Effector memory CD4-positive, alpha-beta T cell (primary cell): ENCODE results near the gene DUXB.

Experiments used
- DNase-seq, 3 donors: peaks; one replicate each; pipeline ENCODE4 v3.0.0-alpha.2; 2020
- H3K27ac ChIP-seq: 2 replicates; pipeline ENCODE4 v1.7.0; 2013; ENCODE audit warnings: mild to moderate bottlenecking, low read length, moderate library complexity; ENCODE audit not compliant: insufficient read depth, poor library complexity, severe bottlenecking
- H3K27me3 ChIP-seq: replicated peaks from 2 replicates; pipeline ENCODE4 v1.7.0; 2013; ENCODE audit warnings: mild to moderate bottlenecking, low read length; ENCODE audit not compliant: insufficient read depth, control insufficient read depth, poor library complexity, severe bottlenecking
- H3K36me3 ChIP-seq: 2 replicates; pipeline ENCODE4 v1.7.0; 2013; ENCODE audit warnings: mild to moderate bottlenecking, low read length, moderate library complexity; ENCODE audit not compliant: control insufficient read depth, insufficient read depth
- H3K4me1 ChIP-seq: 2 replicates; pipeline ENCODE4 v1.7.0; 2013; ENCODE audit warnings: low read length, mild to moderate bottlenecking; ENCODE audit not compliant: control insufficient read depth, insufficient read depth, poor library complexity, severe bottlenecking
- H3K4me3 ChIP-seq: 2 replicates; pipeline ENCODE4 v1.7.0; 2013; ENCODE audit warnings: low read length, low read depth, mild to moderate bottlenecking; ENCODE audit not compliant: insufficient read depth, poor library complexity, severe bottlenecking
- H3K9me3 ChIP-seq: 2 replicates; pipeline ENCODE4 v1.7.0; 2013; ENCODE audit warnings: mild to moderate bottlenecking, low read length, moderate library complexity; ENCODE audit not compliant: control insufficient read depth

Gene DUXB

DNA sequence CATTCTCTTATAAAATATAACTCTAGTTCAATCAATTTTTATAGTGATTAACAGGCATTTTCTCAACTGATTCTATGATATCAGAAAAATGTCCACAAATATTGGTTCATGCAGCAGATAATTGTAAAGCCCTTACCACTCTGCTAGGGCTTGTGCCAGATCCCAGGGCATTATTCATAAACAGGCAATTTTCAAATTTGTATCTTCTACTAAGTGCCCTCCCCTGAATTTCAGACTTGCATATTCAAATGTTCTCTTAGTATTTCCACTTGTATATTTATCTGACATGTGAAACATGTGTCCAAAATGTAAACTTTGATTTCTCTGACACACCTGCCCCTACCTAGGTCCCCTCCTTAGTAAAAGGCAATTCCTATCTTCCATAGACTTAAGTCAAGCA lies 33.8 kb downstream of the DUXB start:
- no peaks in the 10 kb centered on the region for H3K36me3 ChIP-seq
- H3K27ac ChIP-seq: no peak overlapping the region
- no peak overlapping the region for H3K4me3 ChIP-seq
- no peaks in the 10 kb centered on the region for H3K4me1 ChIP-seq
- no peak for DNase-seq
- H3K9me3 ChIP-seq: no peaks in the 10 kb centered on the region
- H3K27me3 ChIP-seq: no peaks in the 10 kb centered on the region

DNA sequence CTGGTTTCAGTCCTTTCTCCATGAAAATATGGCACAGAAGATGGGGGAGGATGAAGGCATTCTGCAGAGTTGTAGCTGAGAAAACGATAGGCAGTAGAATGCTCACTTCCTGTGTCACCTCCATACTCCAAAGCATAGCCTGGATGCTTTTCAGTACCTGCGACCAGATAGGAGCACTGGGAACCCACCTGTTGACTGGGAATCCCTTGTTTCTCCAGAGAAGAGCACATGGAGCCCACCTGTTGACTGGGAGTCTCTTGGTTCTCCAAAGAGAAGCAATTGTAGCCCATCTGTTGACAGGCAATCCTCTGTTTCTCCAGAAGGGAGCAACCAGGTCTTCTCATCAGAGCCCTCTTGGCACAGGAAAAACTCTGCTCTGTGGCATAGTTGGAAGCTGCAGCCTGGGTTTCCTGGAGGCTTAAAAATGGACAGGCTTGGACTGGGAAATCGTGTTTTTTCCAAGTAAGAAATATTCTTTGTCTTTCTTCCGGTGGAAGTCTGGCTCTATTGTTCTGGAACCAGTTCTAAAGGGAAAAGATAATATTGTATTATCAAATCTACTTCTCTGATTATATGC lies 40.4 kb downstream of the DUXB start:
- H3K27ac ChIP-seq: no peak overlapping the region
- peaks cover 3% of the 10 kb centered on the region for H3K4me1 ChIP-seq
- no peaks in the 10 kb centered on the region for H3K27me3 ChIP-seq
- no peak for DNase-seq
- H3K4me3 ChIP-seq: no peak overlapping the region
- no peaks in the 10 kb centered on the region for H3K9me3 ChIP-seq
- H3K36me3 ChIP-seq: peaks cover 28% of the 10 kb centered on the region

DNA sequence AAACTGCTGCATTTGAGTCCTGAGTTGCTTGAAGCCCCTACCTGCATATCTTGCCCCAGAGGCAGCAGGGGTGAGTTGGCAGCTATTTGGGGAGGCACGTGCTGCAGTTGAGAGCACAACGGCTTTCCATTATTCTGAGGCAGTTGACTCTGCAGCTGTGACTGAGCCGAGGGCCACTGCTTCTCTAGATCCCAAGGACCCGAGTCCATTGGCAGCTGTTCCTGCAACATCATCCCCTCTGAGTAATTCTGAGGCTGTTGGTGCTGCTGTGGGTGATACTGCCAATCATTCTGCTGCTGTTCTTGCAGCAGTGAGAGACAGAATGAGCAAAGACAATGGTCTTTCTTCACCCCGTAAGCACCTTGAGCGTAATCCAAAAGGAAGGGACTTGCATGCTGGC lies 40.9 kb downstream of the DUXB start:
- H3K9me3 ChIP-seq: no peaks in the 10 kb centered on the region
- H3K4me1 ChIP-seq: peaks cover 3% of the 10 kb centered on the region
- no peak overlapping the region for H3K27ac ChIP-seq
- peaks cover 33% of the 10 kb centered on the region for H3K36me3 ChIP-seq
- no peaks in the 10 kb centered on the region for H3K27me3 ChIP-seq
- no peak for DNase-seq
- H3K4me3 ChIP-seq: no peak overlapping the region

DNA sequence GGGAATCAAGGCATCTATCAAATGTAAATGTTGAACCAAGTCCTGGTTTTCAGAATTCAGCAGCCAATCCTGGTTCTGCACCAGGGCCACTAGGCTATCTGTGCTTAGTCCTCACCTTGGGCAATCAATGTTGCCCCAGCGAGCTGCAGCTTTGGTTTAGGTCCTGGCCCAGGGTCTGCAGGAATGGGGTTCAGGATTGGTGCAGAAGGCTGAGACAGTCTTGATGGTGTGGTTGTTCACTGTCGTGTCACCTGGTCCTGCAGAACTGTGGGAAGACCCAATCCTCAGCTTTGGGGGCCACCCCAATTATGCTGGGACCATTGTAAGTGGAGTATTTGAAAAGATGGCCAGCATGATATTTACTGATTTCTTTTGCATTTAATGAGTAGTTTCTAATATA lies 43.1 kb downstream of the DUXB start:
- H3K27me3 ChIP-seq: no peaks in the 10 kb centered on the region
- peaks cover 3% of the 10 kb centered on the region for H3K4me1 ChIP-seq
- DNase-seq: no peak
- no peak overlapping the region for H3K4me3 ChIP-seq
- no peak overlapping the region for H3K27ac ChIP-seq
- H3K9me3 ChIP-seq: no peaks in the 10 kb centered on the region
- peaks cover 44% of the 10 kb centered on the region for H3K36me3 ChIP-seq

- no peaks in the 10 kb centered on the region for H3K9me3 ChIP-seq
- H3K4me3 ChIP-seq: no peak overlapping the region
- no peaks in the 10 kb centered on the region for H3K27me3 ChIP-seq
- H3K27ac ChIP-seq: no peak overlapping the region
- peaks cover 27% of the 10 kb centered on the region for H3K4me1 ChIP-seq
- no peak for DNase-seq
- H3K36me3 ChIP-seq: peaks cover 44% of the 10 kb centered on the region
Observed at GRCh38 chr16:75653922-75654321, 47.3 kb downstream of the DUXB start.

DNA sequence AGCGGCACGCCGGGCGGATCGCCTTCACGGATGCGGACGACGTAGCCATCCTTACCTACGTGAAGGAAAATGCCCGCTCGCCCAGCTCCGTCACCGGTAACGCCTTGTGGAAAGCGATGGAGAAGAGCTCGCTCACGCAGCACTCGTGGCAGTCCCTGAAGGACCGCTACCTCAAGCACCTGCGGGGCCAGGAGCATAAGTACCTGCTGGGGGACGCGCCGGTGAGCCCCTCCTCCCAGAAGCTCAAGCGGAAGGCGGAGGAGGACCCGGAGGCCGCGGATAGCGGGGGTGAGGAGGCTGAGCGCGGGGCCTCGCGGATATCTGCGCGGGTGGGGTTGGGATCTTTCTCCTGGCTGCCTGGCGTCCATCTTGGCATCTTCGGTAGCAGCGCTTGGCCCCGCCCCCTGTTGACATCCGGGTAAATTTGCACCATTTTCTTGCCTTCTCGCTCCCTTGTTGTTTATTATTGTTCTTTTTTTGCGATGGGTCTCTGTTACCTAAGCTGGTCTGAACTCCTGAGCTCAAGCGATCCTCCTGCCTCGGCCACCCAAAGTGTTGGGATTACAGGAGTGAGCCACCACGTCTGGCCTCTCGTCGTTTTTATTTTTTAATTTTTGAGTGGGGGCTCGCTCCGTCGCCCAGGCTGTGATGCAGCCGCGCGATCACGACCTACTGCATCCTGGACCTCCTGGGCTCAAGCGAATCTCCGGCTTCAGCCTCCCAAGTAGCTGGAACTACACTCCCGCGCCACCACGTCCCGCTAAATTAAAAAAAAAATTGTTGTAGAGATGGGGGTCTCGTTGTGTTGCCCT lies 52.8 kb downstream of the DUXB start:
- Histone ChIP-seq H3K27ac (peak overlapping the region; percentile 92), H3K27me3 (no peaks in the 10 kb centered on the region), H3K4me3 (peak overlapping the region; percentile 90), H3K4me1 (peaks cover 52% of the 10 kb centered on the region), H3K36me3 (peaks cover 4% of the 10 kb centered on the region), H3K9me3 (no peaks in the 10 kb centered on the region)
- peak; percentile 67 to 79 (median 76) for DNase-seq

DNA sequence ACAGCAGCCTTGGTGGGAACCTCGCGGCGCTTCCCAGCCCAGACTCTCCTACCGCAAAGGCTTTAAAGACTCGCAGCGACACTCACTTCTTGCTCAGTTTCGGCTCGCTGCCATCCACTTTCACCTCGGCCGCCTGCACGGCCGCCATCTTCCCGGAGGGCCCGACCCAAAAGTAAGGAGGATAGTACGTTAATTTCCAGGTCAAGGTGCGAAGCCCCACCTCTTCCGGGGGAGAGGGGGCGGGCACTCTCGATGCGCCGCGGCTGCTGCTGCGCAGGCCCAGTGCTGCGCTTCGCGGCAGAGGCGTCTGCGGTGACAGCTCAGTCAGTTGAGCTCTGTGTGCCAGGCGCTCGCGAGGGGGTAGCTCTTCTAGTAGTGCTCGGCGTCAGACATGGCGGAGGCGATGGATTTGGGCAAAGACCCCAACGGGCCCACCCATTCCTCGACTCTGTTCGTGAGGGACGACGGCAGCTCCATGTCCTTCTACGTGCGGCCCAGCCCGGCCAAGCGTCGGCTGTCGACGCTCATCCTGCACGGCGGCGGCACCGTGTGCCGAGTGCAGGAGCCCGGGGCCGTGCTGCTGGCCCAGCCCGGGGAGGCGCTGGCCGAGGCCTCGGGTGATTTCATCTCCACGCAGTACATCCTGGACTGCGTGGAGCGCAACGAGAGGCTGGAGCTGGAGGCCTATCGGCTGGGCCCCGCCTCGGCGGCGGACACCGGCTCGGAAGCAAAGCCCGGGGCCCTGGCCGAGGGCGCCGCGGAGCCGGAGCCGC lies 53.6 kb downstream of the DUXB start, which contains the start of the genes KARS1 and TERF2IP:
Gene KARS1 (minus strand): TSS at position 174 of the 773 bp plus-strand sequence. CDS start 26 bp downstream, at position 148.
Gene TERF2IP (plus strand): TSS at position 282 of the 773 bp plus-strand sequence. CDS start 110 bp downstream, at position 392.
- H3K27ac ChIP-seq: peak within 1 kb of the TSS; percentile 92
- H3K4me3 ChIP-seq: peak within 1 kb of the TSS; percentile 90
- no peaks in the 10 kb centered on the region for H3K27me3 ChIP-seq
- H3K36me3 ChIP-seq: peaks cover 7% of the 10 kb centered on the region
- peak; percentile 89 to 94 (median 92) for DNase-seq
- H3K4me1 ChIP-seq: peaks cover 52% of the 10 kb centered on the region
- no peaks in the 10 kb centered on the region for H3K9me3 ChIP-seq

- Histone ChIP-seq H3K36me3 (peaks cover 13% of the 10 kb centered on the region), H3K27me3 (no peaks in the 10 kb centered on the region), H3K4me1 (peaks cover 48% of the 10 kb centered on the region), H3K9me3 (no peaks in the 10 kb centered on the region), H3K27ac (peak overlapping the region; percentile 92), H3K4me3 (peak overlapping the region; percentile 90)
- no peak for DNase-seq
Observed at GRCh38 chr16:75647112-75647491, 54.2 kb downstream of the DUXB start.

DNA sequence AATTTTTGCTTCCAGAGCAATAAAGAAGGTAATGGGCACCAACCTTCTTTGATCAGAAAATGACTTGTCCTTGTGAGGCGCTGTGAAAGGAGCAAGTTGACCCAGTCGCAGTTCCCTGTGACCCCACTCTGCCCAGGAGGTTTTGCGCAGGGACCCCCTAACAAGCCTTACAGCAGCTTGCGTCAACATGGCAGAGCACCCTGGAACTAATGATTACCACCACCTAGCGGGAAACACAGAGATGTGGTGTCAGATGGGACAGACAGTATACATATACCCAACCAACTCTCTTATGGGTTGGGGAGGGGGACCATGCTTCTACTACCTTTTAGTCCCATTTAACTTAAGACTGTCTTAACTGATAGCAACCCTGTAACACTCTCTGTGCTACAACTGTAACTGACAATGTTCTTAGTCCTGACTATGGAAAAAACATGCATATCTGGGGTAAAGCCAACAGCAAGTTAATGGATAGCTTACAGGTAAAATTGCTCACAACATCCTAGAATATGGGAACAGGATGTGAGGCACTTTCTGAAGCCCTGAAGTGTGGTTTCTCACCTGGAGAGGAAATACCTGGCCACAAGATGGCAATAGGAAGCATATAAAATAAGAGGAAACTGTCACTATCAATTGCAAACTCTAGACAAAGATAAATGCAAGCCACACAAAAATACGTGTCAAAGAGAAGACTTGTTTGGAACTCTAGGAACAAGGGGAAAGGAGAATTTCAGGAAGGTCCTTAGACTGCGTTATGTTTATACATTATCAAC lies 56.8 kb downstream of the DUXB start:
- no peak for DNase-seq
- H3K36me3 ChIP-seq: peaks cover 38% of the 10 kb centered on the region
- no peaks in the 10 kb centered on the region for H3K27me3 ChIP-seq
- no peaks in the 10 kb centered on the region for H3K9me3 ChIP-seq
- peaks cover 28% of the 10 kb centered on the region for H3K4me1 ChIP-seq
- no peak overlapping the region for H3K4me3 ChIP-seq
- H3K27ac ChIP-seq: peak overlapping the region; percentile 11
